WTC11 (cell line): ENCODE measurements around the gene XRCC5. TPM values are rescaled to one million over a fixed set of nuclear protein-coding genes. Genes with fewer than 3 reads are reported as not detected.

Experiments
- ATAC-seq: fragments of 200-7000 bp; cut with Tn5 transposase; 2 replicates; pipeline ENCODE4 v1.10.0; 2021; ENCODE audit warnings: mild to moderate bottlenecking, moderate library complexity
- CTCF ChIA-PET: fragments of 300-600 bp; sonication (Branson Sonifier 250); formaldehyde crosslinking; loops from one replicate; lab custom pipeline; 2021; ENCODE audit warnings: antibody characterized with exemption; lab: Charles Lee
- POLR2A ChIA-PET: fragments of 350-600 bp; sonication (Branson Sonifier 250); formaldehyde crosslinking; loops from one replicate; lab custom pipeline; 2021; ENCODE audit warnings: antibody characterized with exemption; lab: Charles Lee
- DNase-seq: peaks from one replicate; pipeline ENCODE4 v3.0.0; 2021; ENCODE audit warnings: low spot score
- H3K27ac Mint-ChIP-seq: 2 replicates; pipeline ENCODE4 v1.8.0; 2021; ENCODE audit warnings: mixed read lengths
- H3K27me3 Mint-ChIP-seq: 2 replicates; pipeline ENCODE4 v1.8.0; 2021; ENCODE audit warnings: low read depth, mild to moderate bottlenecking, moderate library complexity, mixed read lengths
- H3K36me3 Mint-ChIP-seq: 2 replicates; pipeline ENCODE4 v1.8.0; 2021; ENCODE audit warnings: mixed read lengths
- H3K4me1 Mint-ChIP-seq: 2 replicates; pipeline ENCODE4 v1.8.0; 2022; ENCODE audit warnings: mixed read lengths
- H3K4me3 Mint-ChIP-seq: 2 replicates; pipeline ENCODE4 v1.8.0; 2021; ENCODE audit warnings: mild to moderate bottlenecking, moderate library complexity, mixed read lengths
- H3K9me3 Mint-ChIP-seq: 2 replicates; pipeline ENCODE4 v1.8.0; 2021; ENCODE audit warnings: mixed read lengths
- ATF1 ChIP-seq: sonication (generic); formaldehyde crosslinking; IDR thresholded peaks from 2 replicates; pipeline ENCODE4 v1.8.1; 2023; ENCODE audit warnings: mild to moderate bottlenecking, moderate library complexity, missing genetic modification reagents
- CREM ChIP-seq: sonication (generic); formaldehyde crosslinking; IDR thresholded peaks from 2 replicates; pipeline ENCODE4 v1.8.1; 2022; ENCODE audit warnings: mild to moderate bottlenecking, missing genetic modification reagents, moderate library complexity
- E2F1 ChIP-seq: sonication (generic); formaldehyde crosslinking; IDR thresholded peaks from 2 replicates; pipeline ENCODE4 v1.8.0; 2022; ENCODE audit warnings: mild to moderate bottlenecking, missing genetic modification reagents
- ETV6 ChIP-seq: sonication (generic); formaldehyde crosslinking; IDR thresholded peaks from 2 replicates; pipeline ENCODE4 v1.8.1; 2022; ENCODE audit warnings: mild to moderate bottlenecking, missing genetic modification reagents
- FOXK1 ChIP-seq: sonication (generic); formaldehyde crosslinking; IDR thresholded peaks from 2 replicates; pipeline ENCODE4 v1.8.0; 2022; ENCODE audit warnings: mild to moderate bottlenecking, moderate library complexity, missing genetic modification reagents
- FOXP1 ChIP-seq: sonication (generic); formaldehyde crosslinking; IDR thresholded peaks from 2 replicates; pipeline ENCODE4 v1.8.0; 2022; ENCODE audit warnings: missing genetic modification reagents, mild to moderate bottlenecking, moderate library complexity, borderline replicate concordance
- IRF2 ChIP-seq: sonication (generic); formaldehyde crosslinking; IDR thresholded peaks from 2 replicates; pipeline ENCODE4 v1.8.0; 2022; ENCODE audit warnings: low read depth, missing genetic modification reagents, borderline replicate concordance
- JAZF1 ChIP-seq: fragments of 250-450 bp; sonication (Bioruptor Pico); IDR thresholded peaks from 2 replicates; pipeline ENCODE4 v1.9.0; 2021; ENCODE audit warnings: moderate library complexity, mild to moderate bottlenecking, inconsistent platforms
- KAT7 ChIP-seq: sonication (generic); formaldehyde crosslinking; IDR thresholded peaks from 2 replicates; pipeline ENCODE4 v1.8.1; 2023; ENCODE audit warnings: missing genetic modification reagents, mild to moderate bottlenecking, borderline replicate concordance
- MLX ChIP-seq: sonication (generic); formaldehyde crosslinking; IDR thresholded peaks from 2 replicates; pipeline ENCODE4 v1.8.1; 2023; ENCODE audit warnings: mild to moderate bottlenecking, missing genetic modification reagents, moderate library complexity
- MXD4 ChIP-seq: fragments of 250-450 bp; sonication (Bioruptor Pico); IDR thresholded peaks from 2 replicates; pipeline ENCODE4 v1.8.0; 2021; ENCODE audit warnings: mild to moderate bottlenecking, moderate library complexity, borderline replicate concordance
- NFE2L1 ChIP-seq: sonication (generic); formaldehyde crosslinking; IDR thresholded peaks from 2 replicates; pipeline ENCODE4 v1.8.1; 2023; ENCODE audit warnings: missing genetic modification reagents
- NFYB ChIP-seq: sonication (generic); formaldehyde crosslinking; conservative IDR thresholded peaks from 2 replicates; pipeline ENCODE4 v1.8.0; 2022; ENCODE audit warnings: low read depth, missing genetic modification reagents
- NR2C2 ChIP-seq: sonication (generic); formaldehyde crosslinking; IDR thresholded peaks from 2 replicates; pipeline ENCODE4 v1.8.0; 2022; ENCODE audit warnings: mild to moderate bottlenecking, missing genetic modification reagents
- PREB ChIP-seq: sonication (generic); formaldehyde crosslinking; IDR thresholded peaks from 2 replicates; pipeline ENCODE4 v1.8.1; 2022; ENCODE audit warnings: mild to moderate bottlenecking, missing genetic modification reagents, moderate library complexity, borderline replicate concordance
- TCF7 ChIP-seq: sonication (generic); formaldehyde crosslinking; IDR thresholded peaks from 2 replicates; pipeline ENCODE4 v1.8.0; 2022; ENCODE audit warnings: mild to moderate bottlenecking, low read depth, missing genetic modification reagents, moderate library complexity
- ZBTB21 ChIP-seq: sonication (generic); formaldehyde crosslinking; IDR thresholded peaks from 2 replicates; pipeline ENCODE4 v1.8.1; 2023; ENCODE audit warnings: mild to moderate bottlenecking, missing genetic modification reagents, borderline replicate concordance
- ZNF121 ChIP-seq: sonication (generic); formaldehyde crosslinking; IDR thresholded peaks from 2 replicates; pipeline ENCODE4 v1.8.0; 2023; ENCODE audit warnings: missing genetic modification reagents
- ZNF138 ChIP-seq: sonication (generic); formaldehyde crosslinking; conservative IDR thresholded peaks from 2 replicates; pipeline ENCODE4 v1.8.1; 2022; ENCODE audit warnings: mild to moderate bottlenecking, moderate library complexity, missing genetic modification reagents
- ZNF219 ChIP-seq: sonication (generic); formaldehyde crosslinking; IDR thresholded peaks from 2 replicates; pipeline ENCODE4 v1.8.0; 2023; ENCODE audit warnings: missing genetic modification reagents, mild to moderate bottlenecking, borderline replicate concordance
- ZNF232 ChIP-seq: sonication (generic); formaldehyde crosslinking; IDR thresholded peaks from 2 replicates; pipeline ENCODE4 v1.8.0; 2022; ENCODE audit warnings: mild to moderate bottlenecking, missing genetic modification reagents
- ZSCAN18 ChIP-seq: fragments of 250-450 bp; sonication (Bioruptor Pico); IDR thresholded peaks from 2 replicates; pipeline ENCODE4 v2.1.2; 2022; ENCODE audit warnings: mild to moderate bottlenecking, moderate library complexity
- total RNA-seq: library from RNA; stranded (reverse); gene quantifications from 3 replicates; pipeline ENCODE4 v1.2.3, GENCODE V29; 2021

The XRCC5 gene
- total RNA-seq, 1 experiment from 2014 or later, result 522 TPM

GRCh38 chr2:216073773-216074172 lies 35.4 kb upstream of the XRCC5 start:
- H3K4me1 Mint-ChIP-seq, result no peaks in the 10 kb centered on the region
- TF ChIP-seq ZSCAN18 (CRISPR knock-in tag) (no peak), FOXK1 (CRISPR knock-in tag) (no peak)
- TF ChIP-seq, all 79 proteins: peak for 0
- H3K27me3 Mint-ChIP-seq, result no peaks in the 10 kb centered on the region
- ATAC-seq (no peak), DNase-seq (no peak)
- no peaks in the 10 kb centered on the region for H3K36me3 Mint-ChIP-seq
- no peak overlapping the region for H3K27ac Mint-ChIP-seq
- no peak overlapping the region for H3K4me3 Mint-ChIP-seq
- CTCF ChIA-PET, result no interaction called here
- POLR2A ChIA-PET, result no interaction called here
- no peaks in the 10 kb centered on the region for H3K9me3 Mint-ChIP-seq

GRCh38 chr2:216074380-216074779 lies 34.8 kb upstream of the XRCC5 start:
- no peaks in the 10 kb centered on the region for H3K27me3 Mint-ChIP-seq
- H3K36me3 Mint-ChIP-seq, result no peaks in the 10 kb centered on the region
- no peak overlapping the region for H3K27ac Mint-ChIP-seq
- H3K4me1 Mint-ChIP-seq, result no peaks in the 10 kb centered on the region
- H3K9me3 Mint-ChIP-seq, result no peaks in the 10 kb centered on the region
- ChIA-PET CTCF (no interaction called here), POLR2A (no interaction called here)
- no peak for DNase-seq
- no peak overlapping the region for H3K4me3 Mint-ChIP-seq
- TF ChIP-seq ZNF232 (CRISPR knock-in tag) (no peak), FOXP1 (no peak), MXD4 (CRISPR knock-in tag) (no peak), NFYB (CRISPR knock-in tag) (no peak), CREM (no peak), ZNF138 (CRISPR knock-in tag) (no peak), NFE2L1 (CRISPR knock-in tag) (no peak), ATF1 (CRISPR knock-in tag) (no peak), ZNF121 (no peak), E2F1 (no peak), JAZF1 (CRISPR knock-in tag) (no peak), ZNF219 (CRISPR knock-in tag) (no peak), IRF2 (CRISPR knock-in tag) (no peak), ZBTB21 (CRISPR knock-in tag) (no peak), NR2C2 (CRISPR knock-in tag) (no peak)
- ATAC-seq, result no peak

- POLR2A ChIA-PET, result no interaction called here
- Mint-ChIP-seq H3K4me1 (no peaks in the 10 kb centered on the region), H3K4me3 (no peak overlapping the region), H3K27me3 (no peaks in the 10 kb centered on the region), H3K27ac (no peak overlapping the region), H3K36me3 (no peaks in the 10 kb centered on the region), H3K9me3 (no peaks in the 10 kb centered on the region)
- CTCF ChIA-PET, result interaction anchor here (1.0 kb wide), 1 partner anchor 39 kb away, joined by 4 read pairs; no protein-coding TSS in a partner anchor
- ATAC-seq (no peak), DNase-seq (no peak)
- TF ChIP-seq TCF7 (CRISPR knock-in tag) (no peak), KAT7 (CRISPR knock-in tag) (no peak), ZBTB21 (CRISPR knock-in tag) (no peak), MLX (CRISPR knock-in tag) (no peak), PREB (CRISPR knock-in tag) (no peak), ETV6 (CRISPR knock-in tag) (no peak)
Measured at GRCh38 chr2:216074794-216075193, 34.4 kb upstream of the XRCC5 start.
